Sigmoid colon (tissue), 4 donors: Measurements from ENCODE around the gene XYLT1.

Source experiments
- CTCF ChIP-seq, 4 experiments: fragments of 450-650 bp in 3 of 4; fragments of 200-600 bp in 1 of 4; IDR thresholded peaks; one replicate each; pipeline ENCODE4 v1.5.1; 2016 to 2019; ENCODE audit warnings: antibody characterized with exemption in 4 of 4, mild to moderate bottlenecking in 3 of 4, moderate library complexity in 2 of 4
- EP300 ChIP-seq, 4 donors: sonication (generic); formaldehyde crosslinking; IDR thresholded peaks; one replicate each; pipeline ENCODE4 v1.6.1; 2017; ENCODE audit warnings: antibody characterized with exemption in 4 of 4
- POLR2A ChIP-seq, 2 donors: fragments of 450-650 bp; IDR thresholded peaks; one replicate each; pipeline ENCODE4 v1.6.1; 2016; ENCODE audit warnings: antibody characterized with exemption in 2 of 2, mild to moderate bottlenecking in 2 of 2, moderate library complexity in 2 of 2
- POLR2AphosphoS5 ChIP-seq, 4 donors: sonication (generic); formaldehyde crosslinking; IDR thresholded peaks; one replicate each; pipeline ENCODE4 v1.6.1; 2017; ENCODE audit warnings: antibody characterized with exemption in 4 of 4

DNA sequence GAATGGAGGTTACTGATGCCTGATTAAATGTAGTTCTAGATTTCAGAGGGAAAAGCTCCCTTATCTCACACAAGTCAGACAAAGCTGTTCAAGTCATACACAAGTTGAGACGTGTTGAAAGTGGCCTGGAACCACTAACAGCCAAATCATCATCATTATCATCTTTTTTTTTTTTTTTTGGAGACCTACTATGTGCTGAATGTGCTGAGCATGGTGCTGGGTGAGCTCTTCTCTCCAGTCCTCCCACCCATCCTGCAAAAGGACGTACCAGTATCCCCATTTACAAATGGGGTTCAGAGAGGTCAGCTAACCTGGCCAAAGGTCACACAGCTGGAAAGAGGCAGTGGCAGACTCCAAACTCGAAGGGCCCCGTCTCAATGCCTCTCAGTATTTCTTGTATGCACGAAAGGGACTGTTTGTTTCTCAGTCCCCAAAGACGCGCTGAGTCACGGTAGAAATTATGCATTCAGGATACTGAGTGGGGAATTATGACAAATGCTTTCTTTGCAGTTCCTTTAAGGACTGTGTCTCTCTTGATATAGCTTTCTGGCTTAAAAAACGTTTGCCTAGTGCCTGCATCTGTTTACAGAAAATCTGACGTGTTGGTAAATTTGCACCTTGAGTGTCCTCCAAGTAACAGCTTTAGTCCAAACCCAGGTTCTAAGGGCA lies 235.5 kb downstream of the XYLT1 start:
- TF ChIP-seq POLR2A (IDR thresholded peaks at IDR 0.05) (no peak), POLR2AphosphoS5 (IDR thresholded peaks at IDR 0.05) (no peak), CTCF (IDR thresholded peaks at IDR 0.05) (no peak), EP300 (IDR thresholded peaks at IDR 0.05) (no peak)
